DMS153 (cell line): ENCODE data around the gene CCL18.
"Not testable (repeated sequence)": the region's sequence is repeated elsewhere in the genome, so short reads cannot be mapped to it uniquely, and the experiment has no call there.

ENCODE experiments used
- DNase-seq: peaks from one replicate; lab custom pipeline; 2025; lab: John Stamatoyannopoulos, UW

CCL18 gene

GRCh38 chr17:36063786-36064541 lies at the start of gene CCL18:
TSS of gene CCL18 (plus strand) at chr17:36064272. CDS start at chr17:36064343, 71 bp downstream.
- DNase-seq, result no peak

GRCh38 chr17:36014946-36015345 lies 49.1 kb upstream of the CCL18 start:
- no peak for DNase-seq

- DNase-seq, result not testable (repeated sequence)
Observed at GRCh38 chr17:36015895-36016294, 48.2 kb upstream of the CCL18 start.

- DNase-seq, result no peak
Observed at GRCh38 chr17:36016555-36016954, 47.5 kb upstream of the CCL18 start.

GRCh38 chr17:36017799-36018198 lies 46.3 kb upstream of the CCL18 start, which contains the start of gene CCL23:
TSS of gene CCL23 (minus strand) at chr17:36017972. CDS start at chr17:36017897, 75 bp downstream.
- DNase-seq, result no peak

GRCh38 chr17:36019423-36019822 lies 44.6 kb upstream of the CCL18 start:
- no peak for DNase-seq

- no peak for DNase-seq
Observed at GRCh38 chr17:36024106-36024869, 39.8 kb upstream of the CCL18 start.

GRCh38 chr17:36027761-36028160 lies 36.3 kb upstream of the CCL18 start:
- DNase-seq, result no peak

- no peak for DNase-seq
Observed at GRCh38 chr17:36030956-36031355, 33.1 kb upstream of the CCL18 start.

GRCh38 chr17:36034127-36034526 lies 29.9 kb upstream of the CCL18 start:
- DNase-seq, result no peak

- DNase-seq, result no peak
Observed at GRCh38 chr17:36036235-36036634, 27.8 kb upstream of the CCL18 start.

- no peak for DNase-seq
Observed at GRCh38 chr17:36048066-36048465, 16.0 kb upstream of the CCL18 start.

GRCh38 chr17:36049643-36050042 lies 14.4 kb upstream of the CCL18 start:
- DNase-seq, result no peak

- no peak for DNase-seq
Observed at GRCh38 chr17:36055171-36055570, 8.9 kb upstream of the CCL18 start.

- DNase-seq, result no peak
Observed at GRCh38 chr17:36055921-36056520, 8.1 kb upstream of the CCL18 start.

GRCh38 chr17:36057911-36058310 lies 6.2 kb upstream of the CCL18 start:
- no peak for DNase-seq

GRCh38 chr17:36059406-36059805 lies 4.7 kb upstream of the CCL18 start:
- no peak for DNase-seq

GRCh38 chr17:36060816-36061215 lies 3.3 kb upstream of the CCL18 start:
- no peak for DNase-seq

GRCh38 chr17:36066365-36066985 lies 2.4 kb downstream of the CCL18 start:
- no peak for DNase-seq

GRCh38 chr17:36068524-36068923 lies 4.5 kb downstream of the CCL18 start:
- no peak for DNase-seq

- no peak for DNase-seq
Observed at GRCh38 chr17:36069136-36069535, 5.1 kb downstream of the CCL18 start.

GRCh38 chr17:36070427-36070826 lies 6.4 kb downstream of the CCL18 start:
- DNase-seq, result no peak
